ENCODE data around the gene RIT1.

The RIT1 gene

DNA sequence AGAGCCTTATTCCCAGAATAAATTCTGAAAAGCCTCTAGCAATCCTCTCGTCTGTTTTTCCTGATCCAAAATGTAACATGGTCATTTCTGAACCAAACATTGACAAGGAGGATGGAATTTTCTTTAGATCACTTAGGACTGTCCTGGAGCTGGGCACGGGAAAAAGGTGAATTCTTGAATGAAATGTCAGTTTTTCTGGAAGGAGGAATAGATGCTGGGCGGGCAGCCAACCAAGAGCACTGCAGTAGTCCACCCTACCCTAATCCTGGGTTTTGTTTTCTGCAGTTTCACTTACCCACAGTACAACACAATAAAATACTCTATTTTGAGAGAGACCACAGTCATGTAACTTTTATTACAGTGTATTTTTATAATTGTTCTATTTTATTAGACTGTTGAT is 20.9 kb downstream of the RIT1 start:
- DNase-seq, result no peak

GRCh38 chr1:155889566-155889965 is 21.6 kb downstream of the RIT1 start:
- DNase-seq, result no peak

GRCh38 chr1:155888481-155888880 is 22.7 kb downstream of the RIT1 start:
- no peak for DNase-seq

GRCh38 chr1:155884982-155885381 is 26.2 kb downstream of the RIT1 start:
- DNase-seq, result no peak

DNA sequence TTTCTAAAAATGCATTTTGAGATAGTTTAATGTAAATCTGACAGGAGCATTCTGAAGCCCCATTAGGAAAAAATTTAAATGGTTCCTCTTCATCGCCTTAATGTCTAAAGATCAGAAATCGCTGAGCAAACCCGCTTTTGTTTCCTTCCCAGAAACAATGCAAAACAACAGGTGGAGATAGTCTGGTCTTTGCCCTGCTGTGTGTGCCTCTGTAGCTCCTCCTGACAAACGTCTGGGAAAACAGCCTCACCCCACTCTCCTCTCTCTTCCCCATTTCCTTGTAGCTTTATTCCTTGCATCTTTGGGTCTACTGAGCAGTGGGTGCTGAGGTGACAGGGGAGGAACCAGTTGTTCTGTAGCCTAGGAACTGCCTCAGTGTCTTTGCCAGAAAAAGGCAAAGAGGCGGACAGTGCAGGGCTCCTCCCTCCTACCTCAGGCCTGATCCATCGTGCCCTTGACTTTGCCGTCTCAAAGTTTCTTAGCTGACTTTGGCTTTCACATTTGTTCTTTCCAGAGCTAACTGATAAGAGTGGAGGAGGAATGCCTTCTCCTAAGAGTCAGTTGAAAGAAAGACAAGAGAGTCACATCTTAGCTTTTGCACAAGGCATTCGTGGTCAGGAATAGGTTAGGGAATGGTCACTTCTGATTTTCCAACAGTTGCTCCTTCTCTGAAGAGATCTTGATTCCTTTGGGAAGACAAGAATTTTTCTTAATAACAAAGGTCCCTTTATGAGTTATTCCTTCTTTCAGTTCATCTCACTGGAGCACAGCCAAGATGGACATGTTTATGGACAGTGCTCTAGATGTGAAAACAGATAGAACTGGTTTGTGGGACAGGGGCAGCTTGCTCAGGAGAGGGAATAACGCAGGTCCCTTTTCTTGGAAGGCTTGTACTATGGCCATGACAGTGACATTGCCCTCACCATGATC is 26.9 kb downstream of the RIT1 start:
- DNase-seq, result no peak

- DNase-seq, result no peak
These were observed 28.4 kb downstream of the RIT1 start for GRCh38 chr1:155882766-155883165.

DNA sequence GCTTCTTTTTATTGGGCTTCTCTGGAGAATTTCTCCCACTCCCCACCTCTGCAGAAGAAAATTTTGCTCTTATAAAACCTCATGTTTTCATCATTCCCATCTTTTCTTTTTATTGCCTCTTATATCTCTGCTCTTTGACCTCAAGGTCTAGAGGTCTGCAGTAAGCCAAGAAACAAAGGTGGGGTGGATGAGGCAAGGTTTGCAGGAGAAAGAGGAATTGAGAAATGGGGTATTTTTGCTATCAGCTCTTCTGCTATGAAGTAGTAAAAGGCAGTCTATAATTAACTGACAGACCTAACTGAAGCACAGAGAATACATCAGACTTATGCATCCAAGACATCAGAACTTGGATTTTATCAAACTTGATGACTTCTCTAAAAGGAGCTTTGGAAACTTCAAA is 28.9 kb downstream of the RIT1 start:
- no peak for DNase-seq

GRCh38 chr1:155880950-155881349 is 30.2 kb downstream of the RIT1 start:
- DNase-seq, result no peak

GRCh38 chr1:155880251-155880650 is 30.9 kb downstream of the RIT1 start:
- DNase-seq, result no peak

- DNase-seq, result no peak
These were observed 33.2 kb downstream of the RIT1 start for GRCh38 chr1:155877945-155878344.

DNA sequence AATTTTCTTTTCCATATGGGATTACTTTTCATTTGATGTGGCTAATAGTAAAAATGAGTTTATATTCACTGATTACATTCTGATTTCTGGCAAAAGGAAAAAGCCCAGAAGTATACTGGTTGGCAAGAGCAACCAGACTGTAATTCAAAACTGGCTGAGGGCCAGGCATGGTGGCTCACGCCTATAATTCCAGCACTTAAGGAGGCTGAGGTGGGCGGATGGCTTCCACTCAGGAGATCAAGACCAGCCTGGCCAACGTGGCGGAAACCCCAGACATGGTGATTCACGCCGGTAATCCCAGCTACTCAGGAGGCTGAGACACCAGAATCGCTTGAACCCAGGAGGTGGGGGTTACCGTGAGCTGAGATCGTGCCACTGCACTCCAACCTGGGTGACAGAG is 37.3 kb downstream of the RIT1 start:
- DNase-seq, result no peak

DNA sequence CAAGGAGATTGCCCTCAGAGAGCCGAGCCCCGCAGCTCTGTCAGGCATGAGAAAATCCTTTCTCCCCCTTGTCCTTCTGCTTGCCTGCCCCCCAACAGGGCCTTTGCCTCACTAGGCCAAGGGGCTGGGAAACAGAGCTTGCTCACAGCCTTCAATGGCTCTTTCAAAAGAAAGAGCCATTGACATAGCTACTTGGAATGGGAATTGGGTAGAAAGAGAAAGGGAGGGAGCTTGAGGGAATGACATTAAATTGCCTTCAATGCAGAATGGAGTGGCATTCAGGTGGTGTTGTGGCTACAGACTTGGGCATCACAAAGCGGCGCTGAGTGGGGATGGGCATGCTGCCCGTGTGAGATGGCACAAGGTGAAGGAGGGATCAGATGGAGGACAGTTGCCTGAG is 38.6 kb downstream of the RIT1 start:
- DNase-seq, result no peak

GRCh38 chr1:155871390-155871789 is 39.8 kb downstream of the RIT1 start:
- no peak for DNase-seq

- no peak for DNase-seq
These were observed 43.4 kb downstream of the RIT1 start for GRCh38 chr1:155867766-155868165.

DNA sequence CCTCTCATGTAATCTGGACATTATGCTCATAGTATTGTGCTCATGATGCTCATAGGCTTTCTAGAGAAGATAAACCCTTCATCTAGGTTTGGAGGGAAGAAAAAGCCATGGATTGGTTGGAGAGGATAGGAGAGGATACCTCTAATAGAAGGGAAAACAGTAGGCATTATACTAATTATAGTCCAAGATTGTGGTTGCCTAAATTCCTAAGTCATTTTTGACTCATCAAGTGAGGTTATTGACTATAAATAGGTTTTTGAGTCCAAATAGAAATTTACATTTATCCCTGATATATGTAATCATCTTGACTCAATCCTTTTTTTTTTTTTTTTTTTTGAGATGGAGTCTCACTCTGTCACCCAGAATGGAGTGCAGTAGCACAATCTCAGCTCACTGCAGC is 46.8 kb downstream of the RIT1 start:
- no peak for DNase-seq

- DNase-seq, result no peak
These were observed 49.3 kb downstream of the RIT1 start for GRCh38 chr1:155861896-155862295.

DNA sequence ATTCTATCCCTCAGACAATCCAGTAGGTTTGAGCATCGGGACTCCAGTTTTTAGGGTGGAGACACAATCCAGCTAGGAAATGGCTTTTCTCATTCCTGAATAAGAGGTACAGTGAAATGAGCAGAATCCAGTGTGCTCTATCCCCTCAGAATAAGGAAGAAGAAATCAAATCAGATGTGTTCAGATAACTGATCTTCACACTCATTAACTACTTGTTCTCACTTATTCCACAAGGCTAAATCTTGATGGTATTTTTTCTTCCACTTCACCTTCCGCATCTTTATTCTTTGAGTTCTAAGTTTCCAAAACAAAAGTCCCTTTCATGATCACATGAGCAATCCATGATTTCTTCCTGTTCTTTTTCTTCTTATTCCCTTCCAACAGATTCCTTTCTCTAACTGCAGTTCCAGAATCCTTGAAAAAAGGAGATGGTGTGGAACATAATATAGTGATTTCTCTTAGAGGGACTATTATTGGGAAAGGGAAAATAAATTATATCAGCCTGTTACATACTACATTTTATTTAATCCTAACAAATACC is 50.1 kb downstream of the RIT1 start:
- no peak for DNase-seq

- DNase-seq, result peak; percentile 89
These were observed 51.0 kb downstream of the RIT1 start for GRCh38 chr1:155859881-155860871.

DNA sequence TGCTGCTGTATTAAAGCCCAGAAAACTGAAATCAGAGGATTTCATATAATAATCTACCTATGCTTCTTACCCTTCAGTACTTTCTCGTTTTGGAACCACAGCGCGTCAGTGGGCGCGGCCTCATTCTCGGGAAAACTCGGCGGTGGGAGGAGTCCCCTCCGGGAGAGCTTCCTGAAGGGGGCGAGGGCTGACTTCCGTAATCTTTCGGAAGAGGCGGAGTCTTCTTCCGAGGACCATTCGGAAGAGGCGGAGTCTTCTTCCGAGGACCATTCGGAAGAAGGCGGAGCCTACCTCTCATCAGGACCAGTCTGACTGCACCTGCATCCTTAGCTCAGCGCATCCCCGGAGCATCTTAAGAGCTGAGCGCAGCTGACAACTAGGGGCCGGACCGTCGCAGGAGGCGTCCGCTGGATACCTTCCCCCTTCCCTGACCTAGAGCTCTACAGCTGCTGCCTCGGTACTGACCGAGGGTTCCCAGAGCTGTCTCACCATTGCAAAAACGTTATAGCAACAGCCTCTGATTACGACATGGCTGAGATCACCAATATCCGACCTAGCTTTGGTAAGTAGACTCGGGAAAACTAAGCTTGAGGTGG is 51.8 kb downstream of the RIT1 start, which contains the start of gene SYT11:
Gene SYT11, plus strand, starts transcription at position 334 of the 596 bp plus-strand sequence. Its CDS starts 195 bp downstream, at position 529.
- DNase-seq, result peak; percentile 99

- DNase-seq, result no peak
These were observed 52.3 kb downstream of the RIT1 start for GRCh38 chr1:155858800-155859233.

DNA sequence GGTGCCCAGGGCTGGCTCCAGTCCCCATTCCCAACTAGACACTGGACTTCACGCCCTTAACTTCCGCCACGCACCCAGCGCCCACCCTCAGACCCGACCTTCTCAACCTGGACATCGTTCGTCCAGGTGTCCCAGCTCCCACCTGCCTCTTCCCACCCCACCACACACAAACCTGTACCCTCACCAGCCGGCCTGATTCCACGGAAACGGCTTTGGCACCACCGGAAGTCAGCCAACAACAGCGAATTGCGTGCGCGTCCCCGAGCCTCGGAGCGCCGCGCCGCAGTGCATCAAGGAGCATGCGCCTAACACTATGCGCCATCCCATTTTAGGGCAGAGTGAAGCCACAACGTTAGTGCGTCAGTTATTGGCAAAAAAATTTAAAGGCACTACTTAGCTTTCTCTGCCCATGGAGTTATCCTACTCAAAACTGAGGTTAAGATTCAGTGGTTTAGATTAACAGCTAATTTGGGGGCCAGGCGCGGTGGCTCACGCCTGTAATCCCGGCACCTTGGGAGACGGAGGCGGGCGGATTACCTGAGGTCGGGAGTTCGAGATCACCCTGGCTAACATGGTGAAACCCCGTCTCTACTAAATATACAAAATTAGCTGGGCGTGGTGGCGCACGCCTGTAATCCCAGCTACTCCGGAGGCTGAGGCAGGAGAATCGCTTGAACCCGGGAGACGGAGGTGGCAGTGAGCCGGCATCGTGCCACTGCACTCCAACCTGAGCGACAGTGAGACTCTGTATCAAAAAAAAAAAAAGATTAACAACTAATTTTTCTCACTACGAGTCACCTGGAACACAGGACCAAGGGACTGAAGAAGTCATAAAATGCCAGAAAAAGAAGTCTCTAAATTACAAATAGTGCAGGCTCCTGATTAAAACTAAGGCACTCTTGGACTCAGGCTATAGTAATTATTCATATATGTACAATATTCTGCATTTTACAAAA is 53.9 kb downstream of the RIT1 start, which contains the start of gene GON4L:
Gene GON4L, minus strand, starts transcription at position 240 of the 956 bp plus-strand sequence. CDS start 3,434 bp downstream, outside the sequence.
- DNase-seq, result peak; percentile 97

Data from hematopoietic multipotent progenitor cell treated with erythropoietin and hydrocortisone succinate and interleukin-3 and kit ligand, for 4 days (in vitro differentiated cells).